Ascending aorta (tissue), 2 donors: ENCODE data around the gene TYRO3. TPM values are rescaled to one million over a fixed set of nuclear protein-coding genes. Genes with fewer than 3 reads are reported as not detected.
A peak's percentile ranks its signal among the peaks of the same experiment; 100 is the strongest.

Source experiments
- DNase-seq, 2 donors: peaks; one replicate each; pipeline ENCODE4 v3.0.0-alpha.2; 2019; ENCODE audit warnings: low spot score in 2 of 2
- H3K27ac ChIP-seq, 2 donors: fragments of 200-600 bp; sonication (generic); one replicate each; pipeline ENCODE4 v1.5.1; 2016 to 2017; ENCODE audit warnings: mild to moderate bottlenecking in 1 of 2
- H3K27me3 ChIP-seq: fragments of 200-600 bp; sonication (generic); one replicate; pipeline ENCODE4 v1.5.1; 2017
- H3K36me3 ChIP-seq, 2 donors: fragments of 200-600 bp; sonication (generic); one replicate each; pipeline ENCODE4 v1.5.1; 2016
- H3K4me1 ChIP-seq, 2 donors: fragments of 200-600 bp; sonication (generic); one replicate each; pipeline ENCODE4 v1.5.1; 2016 to 2017; ENCODE audit warnings: mild to moderate bottlenecking in 1 of 2
- H3K4me3 ChIP-seq, 2 donors: fragments of 200-600 bp; sonication (generic); one replicate each; pipeline ENCODE4 v1.5.1; 2016 to 2017; ENCODE audit warnings: mild to moderate bottlenecking in 1 of 2
- H3K9me3 ChIP-seq, 2 donors: fragments of 200-600 bp; sonication (generic); one replicate each; pipeline ENCODE4 v1.5.1; 2016
- CTCF ChIP-seq, 3 experiments: fragments of 200-600 bp in 2 of 3; fragments of 450-650 bp in 1 of 3; sonication (generic) in 2 of 3; IDR thresholded peaks; one replicate each; pipeline ENCODE4 v1.5.1; 2016 to 2019; ENCODE audit warnings: antibody characterized with exemption in 3 of 3, mild to moderate bottlenecking in 1 of 3, moderate library complexity in 1 of 3
- intact Hi-C: fragments of 100-400 bp; cut with DNase I; formaldehyde crosslinking; loops from one replicate; pipeline ENCODE4 v1.15.1; 2023
- total RNA-seq: library from RNA; depleted of rRNA; stranded (reverse); fragments of >200 nt; gene quantifications from one replicate; pipeline ENCODE4 v1.1.0, GENCODE V29; 2016

TYRO3 gene
- total RNA-seq, 1 donor from 2014 or later, result 7.0 TPM

GRCh38 chr15:41603941-41604911 is 45.2 kb downstream of the TYRO3 start:
- H3K27me3 ChIP-seq, result no peaks in the 10 kb centered on the region
- no peak overlapping the region for H3K27ac ChIP-seq
- H3K4me3 ChIP-seq, result peak overlapping the region; percentile 34 to 53
- peak; percentile 44 to 83 (median 72) for TF ChIP-seq CTCF (IDR thresholded peaks at IDR 0.05)
- H3K4me1 ChIP-seq, result peaks cover 0 to 3% of the 10 kb centered on the region in 2 donors
- intact Hi-C loops, result loop anchor here (1.0 to 2.0 kb wide), 2 partner anchors 56 to 207 kb away; partner anchors contain the start of gene MGA
- H3K36me3 ChIP-seq, result no peaks in the 10 kb centered on the region
- no peaks in the 10 kb centered on the region for H3K9me3 ChIP-seq
- DNase-seq, result peak in 1 of 2 donors; percentile 81

GRCh38 chr15:41605566-41605965 is 46.6 kb downstream of the TYRO3 start:
- no peaks in the 10 kb centered on the region for H3K27me3 ChIP-seq
- H3K9me3 ChIP-seq, result no peaks in the 10 kb centered on the region
- no peak for DNase-seq
- H3K27ac ChIP-seq, result no peak overlapping the region
- intact Hi-C loops, result no loop called here
- no peak overlapping the region for H3K4me3 ChIP-seq
- TF ChIP-seq CTCF (IDR thresholded peaks at IDR 0.05), result no peak
- H3K36me3 ChIP-seq, result no peaks in the 10 kb centered on the region
- H3K4me1 ChIP-seq, result peaks cover 0 to 3% of the 10 kb centered on the region in 2 donors

GRCh38 chr15:41606997-41607396 is 48.0 kb downstream of the TYRO3 start:
- Histone ChIP-seq H3K36me3 (no peaks in the 10 kb centered on the region), H3K4me3 (no peak overlapping the region), H3K27me3 (no peaks in the 10 kb centered on the region), H3K27ac (no peak overlapping the region), H3K4me1 (peaks cover 0 to 3% of the 10 kb centered on the region in 2 donors), H3K9me3 (no peaks in the 10 kb centered on the region)
- intact Hi-C loops, result no loop called here
- no peak for DNase-seq
- no peak for TF ChIP-seq CTCF (IDR thresholded peaks at IDR 0.05)

- H3K4me3 ChIP-seq, result no peak overlapping the region
- no peaks in the 10 kb centered on the region for H3K36me3 ChIP-seq
- TF ChIP-seq CTCF (IDR thresholded peaks at IDR 0.05), result no peak
- intact Hi-C loops, result no loop called here
- H3K9me3 ChIP-seq, result no peaks in the 10 kb centered on the region
- DNase-seq, result no peak
- H3K27ac ChIP-seq, result no peak overlapping the region
- H3K27me3 ChIP-seq, result no peaks in the 10 kb centered on the region
- peaks cover 0 to 3% of the 10 kb centered on the region in 2 donors for H3K4me1 ChIP-seq
Observed at GRCh38 chr15:41609123-41609522, 50.1 kb downstream of the TYRO3 start.

GRCh38 chr15:41610048-41610447 is 51.0 kb downstream of the TYRO3 start:
- Histone ChIP-seq H3K4me1 (no peaks in the 10 kb centered on the region), H3K9me3 (no peaks in the 10 kb centered on the region), H3K4me3 (no peak overlapping the region), H3K36me3 (no peaks in the 10 kb centered on the region), H3K27ac (no peak overlapping the region), H3K27me3 (no peaks in the 10 kb centered on the region)
- intact Hi-C loops, result no loop called here
- no peak for TF ChIP-seq CTCF (IDR thresholded peaks at IDR 0.05)
- DNase-seq, result no peak
